Mesenchymal stem cell (in vitro differentiated cells and primary cell): ENCODE results near the gene WNT3A.

Experiments
- DNase-seq: peaks from one replicate; pipeline ENCODE4 v3.0.0-alpha.2; 2013
- H2AFZ ChIP-seq: one replicate; pipeline ENCODE4 v1.6.1; 2013; ENCODE audit warnings: low read depth, mild to moderate bottlenecking, control low read depth, inconsistent platforms, low read length, moderate library complexity
- H2AK5ac ChIP-seq: 2 replicates; pipeline ENCODE4 v1.6.1; 2013; ENCODE audit warnings: low read length, moderate library complexity, mild to moderate bottlenecking, inconsistent platforms; ENCODE audit not compliant: severe bottlenecking
- H2BK120ac ChIP-seq: one replicate; pipeline ENCODE4 v1.6.1; 2013; ENCODE audit warnings: low read depth, mild to moderate bottlenecking, inconsistent platforms, low read length, moderate library complexity
- H2BK12ac ChIP-seq, 2 experiments: one replicate each; pipeline ENCODE4 v1.6.1; 2013; ENCODE audit warnings: inconsistent platforms in 2 of 2, low read length in 2 of 2, mild to moderate bottlenecking in 2 of 2, moderate library complexity in 2 of 2, control low read depth in 1 of 2
- H2BK15ac ChIP-seq: one replicate; pipeline ENCODE4 v1.6.1; 2013; ENCODE audit warnings: mild to moderate bottlenecking, low read depth, inconsistent platforms; ENCODE audit not compliant: poor library complexity, severe bottlenecking
- H2BK5ac ChIP-seq: 2 replicates; pipeline ENCODE4 v1.6.1; 2013; ENCODE audit warnings: low read depth, mild to moderate bottlenecking, low read length, control low read depth, inconsistent platforms; ENCODE audit not compliant: poor library complexity, severe bottlenecking
- H3K14ac ChIP-seq, 2 experiments: one replicate each; pipeline ENCODE4 v1.6.1; 2013; ENCODE audit warnings: inconsistent platforms in 2 of 2, low read length in 2 of 2, control low read depth in 1 of 2, mild to moderate bottlenecking in 1 of 2, moderate library complexity in 1 of 2
- H3K18ac ChIP-seq, 2 experiments: one replicate each; pipeline ENCODE4 v1.6.1; 2013; ENCODE audit warnings: inconsistent platforms in 2 of 2, low read length in 2 of 2, control low read depth in 1 of 2, low read depth in 1 of 2, mild to moderate bottlenecking in 1 of 2
- H3K23ac ChIP-seq, 2 experiments: one replicate each; pipeline ENCODE4 v1.6.1; 2013; ENCODE audit warnings: inconsistent platforms in 2 of 2, low read length in 2 of 2, mild to moderate bottlenecking in 2 of 2, moderate library complexity in 2 of 2, control low read depth in 1 of 2
- H3K27ac ChIP-seq: 2 replicates; pipeline ENCODE4 v1.5.1; 2013; ENCODE audit warnings: mild to moderate bottlenecking, moderate library complexity, low read length, control low read depth, inconsistent platforms; ENCODE audit not compliant: poor library complexity, severe bottlenecking
- H3K27me3 ChIP-seq, 2 experiments: 2 replicates each; pipeline versions ENCODE4 v1.6.1 to v1.7.0; 2013; ENCODE audit warnings: low read length in 2 of 2, mild to moderate bottlenecking in 2 of 2, moderate library complexity in 2 of 2, control low read depth in 1 of 2, inconsistent platforms in 1 of 2; ENCODE audit not compliant: control insufficient read depth in 1 of 2, insufficient read depth in 1 of 2
- H3K36me3 ChIP-seq, 2 experiments: 2 replicates each; pipeline versions ENCODE4 v1.6.1 to v1.7.0; 2013; ENCODE audit warnings: low read length in 2 of 2, control low read depth in 1 of 2, inconsistent platforms in 1 of 2, low read depth in 1 of 2, mild to moderate bottlenecking in 1 of 2; ENCODE audit not compliant: insufficient read depth in 2 of 2, control insufficient read depth in 1 of 2
- H3K4ac ChIP-seq, 2 experiments: one replicate each; pipeline ENCODE4 v1.6.1; 2013; ENCODE audit warnings: inconsistent platforms in 2 of 2, low read length in 2 of 2, mild to moderate bottlenecking in 2 of 2, moderate library complexity in 2 of 2, control low read depth in 1 of 2, low read depth in 1 of 2
- H3K4me1 ChIP-seq: 2 replicates; pipeline ENCODE4 v1.6.1; 2013; ENCODE audit warnings: low read depth, low read length, control low read depth; ENCODE audit not compliant: control insufficient read depth, insufficient read depth
- H3K4me2 ChIP-seq: 2 replicates; pipeline ENCODE4 v1.6.1; 2013; ENCODE audit warnings: low read length, mild to moderate bottlenecking, inconsistent platforms; ENCODE audit not compliant: poor library complexity, severe bottlenecking
- H3K4me3 ChIP-seq, 2 experiments: 2 replicates each; pipeline versions ENCODE4 v1.5.1 to v1.7.0; 2013; ENCODE audit warnings: low read length in 2 of 2, mild to moderate bottlenecking in 2 of 2, control low read depth in 1 of 2, low read depth in 1 of 2; ENCODE audit not compliant: insufficient read depth in 1 of 2
- H3K79me1 ChIP-seq: replicated peaks from 2 replicates; pipeline ENCODE4 v1.6.1; 2013; ENCODE audit warnings: mild to moderate bottlenecking, control low read depth, low read length, inconsistent platforms; ENCODE audit not compliant: poor library complexity, severe bottlenecking
- H3K9ac ChIP-seq: 2 replicates; pipeline ENCODE4 v1.7.0; 2013; ENCODE audit warnings: mild to moderate bottlenecking, low read length, moderate library complexity
- H3K9me3 ChIP-seq: 2 replicates; pipeline ENCODE4 v1.7.0; 2013; ENCODE audit warnings: mild to moderate bottlenecking, low read length; ENCODE audit not compliant: control insufficient read depth
- H4K8ac ChIP-seq: one replicate; pipeline ENCODE4 v1.6.1; 2013; ENCODE audit warnings: inconsistent platforms, mild to moderate bottlenecking, low read length, moderate library complexity
- H4K91ac ChIP-seq: one replicate; pipeline ENCODE4 v1.6.1; 2013; ENCODE audit warnings: mild to moderate bottlenecking, low read length, inconsistent platforms
- WGBS: methylation state at CpG from one replicate; pipeline ENCODE4 v1.1.7; 2013; ENCODE audit warnings: mixed read lengths; 5-methylcytosine and 5-hydroxymethylcytosine counted together

WNT3A gene

DNA sequence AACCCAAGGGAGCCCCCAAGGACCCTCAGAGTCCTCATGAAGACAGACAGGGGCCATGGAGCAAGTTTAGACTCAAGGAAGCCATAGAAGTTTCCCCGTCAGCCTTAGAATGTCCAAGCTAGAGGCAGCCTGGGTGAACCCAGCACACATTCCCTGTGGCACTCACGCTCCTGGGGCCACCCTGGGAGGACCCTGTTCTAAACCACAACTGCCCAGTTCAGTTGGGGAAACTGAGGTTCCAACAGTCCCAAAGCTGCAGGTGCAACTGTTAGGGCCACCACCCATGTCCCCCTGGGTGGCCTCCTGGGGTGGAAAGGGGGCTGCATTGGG, 9.3 kb downstream of the WNT3A start:
- no peak overlapping the region for H3K14ac ChIP-seq
- peaks cover 19 to 57% of the 10 kb centered on the region in 2 experiments for H3K27me3 ChIP-seq
- H3K4me3 ChIP-seq: no peak overlapping the region
- H3K23ac ChIP-seq: no peak overlapping the region
- no peak overlapping the region for H2BK5ac ChIP-seq
- no peak overlapping the region for H3K27ac ChIP-seq
- H3K4me2 ChIP-seq: no peak overlapping the region
- no peaks in the 10 kb centered on the region for H3K36me3 ChIP-seq
- no peaks in the 10 kb centered on the region for H3K79me1 ChIP-seq
- H2BK15ac ChIP-seq: no peak overlapping the region
- no peaks in the 10 kb centered on the region for H3K9me3 ChIP-seq
- 80% methylated on average over 2 of the region's 2 CpGs for WGBS
- no peak overlapping the region for H2AK5ac ChIP-seq
- no peak overlapping the region for H3K18ac ChIP-seq
- H2BK120ac ChIP-seq: no peak overlapping the region
- no peak overlapping the region for H3K4ac ChIP-seq
- H3K4me1 ChIP-seq: peaks cover 6% of the 10 kb centered on the region
- no peak overlapping the region for H2BK12ac ChIP-seq
- no peak for DNase-seq
- H3K9ac ChIP-seq: no peak overlapping the region
- H4K91ac ChIP-seq: no peak overlapping the region
- no peak overlapping the region for H2AFZ ChIP-seq
- H4K8ac ChIP-seq: no peak overlapping the region

DNA sequence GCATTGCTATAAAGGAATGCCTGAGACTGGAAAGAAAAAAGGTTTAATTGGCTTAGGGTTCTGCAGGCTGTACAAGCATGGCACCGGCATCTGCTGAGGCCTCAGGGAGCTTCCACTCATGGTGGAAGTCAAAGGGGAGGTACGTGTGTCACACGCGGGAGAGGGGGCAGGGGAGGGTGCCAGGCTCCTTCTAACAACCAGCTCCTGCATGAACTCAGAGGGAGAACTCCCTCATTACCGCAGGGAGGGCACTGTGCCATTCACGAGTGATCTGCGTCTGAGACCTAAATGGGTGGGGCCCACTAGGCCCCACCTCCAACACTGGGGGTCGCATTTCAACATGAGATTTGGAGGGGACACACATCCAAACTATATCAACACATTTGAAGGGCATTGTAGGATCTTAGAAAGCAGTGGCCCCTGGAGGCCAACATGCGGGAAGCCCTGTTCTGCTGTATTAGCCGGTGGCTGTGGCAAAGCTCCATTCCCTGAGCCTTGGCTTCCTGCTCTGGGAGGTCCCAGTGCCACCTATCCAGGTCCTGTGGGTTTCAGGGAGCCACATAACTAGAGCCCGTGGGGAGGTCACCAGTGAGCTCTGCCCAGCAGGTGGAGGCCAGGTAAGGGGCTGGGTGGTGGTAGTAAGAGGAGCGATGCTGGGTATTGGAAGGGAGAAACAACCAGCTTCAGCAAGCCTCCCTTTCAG, 10.0 kb downstream of the WNT3A start:
- Histone ChIP-seq H3K27ac (no peak overlapping the region), H3K23ac (no peak overlapping the region), H3K4ac (no peak overlapping the region), H3K36me3 (no peaks in the 10 kb centered on the region), H3K4me2 (no peak overlapping the region), H3K79me1 (no peaks in the 10 kb centered on the region), H2AK5ac (no peak overlapping the region), H3K4me3 (no peak overlapping the region), H3K9me3 (no peaks in the 10 kb centered on the region), H3K14ac (no peak overlapping the region), H2BK120ac (no peak overlapping the region), H3K18ac (no peak overlapping the region), H3K4me1 (peaks cover 6% of the 10 kb centered on the region), H3K9ac (no peak overlapping the region), H2AFZ (no peak overlapping the region), H2BK15ac (no peak overlapping the region), H3K27me3 (peaks cover 13 to 51% of the 10 kb centered on the region in 2 experiments), H2BK12ac (no peak overlapping the region), H4K8ac (no peak overlapping the region), H4K91ac (no peak overlapping the region), H2BK5ac (no peak overlapping the region)
- DNase-seq: no peak
- WGBS: 84% methylated on average over 12 of the region's 12 CpGs

DNA sequence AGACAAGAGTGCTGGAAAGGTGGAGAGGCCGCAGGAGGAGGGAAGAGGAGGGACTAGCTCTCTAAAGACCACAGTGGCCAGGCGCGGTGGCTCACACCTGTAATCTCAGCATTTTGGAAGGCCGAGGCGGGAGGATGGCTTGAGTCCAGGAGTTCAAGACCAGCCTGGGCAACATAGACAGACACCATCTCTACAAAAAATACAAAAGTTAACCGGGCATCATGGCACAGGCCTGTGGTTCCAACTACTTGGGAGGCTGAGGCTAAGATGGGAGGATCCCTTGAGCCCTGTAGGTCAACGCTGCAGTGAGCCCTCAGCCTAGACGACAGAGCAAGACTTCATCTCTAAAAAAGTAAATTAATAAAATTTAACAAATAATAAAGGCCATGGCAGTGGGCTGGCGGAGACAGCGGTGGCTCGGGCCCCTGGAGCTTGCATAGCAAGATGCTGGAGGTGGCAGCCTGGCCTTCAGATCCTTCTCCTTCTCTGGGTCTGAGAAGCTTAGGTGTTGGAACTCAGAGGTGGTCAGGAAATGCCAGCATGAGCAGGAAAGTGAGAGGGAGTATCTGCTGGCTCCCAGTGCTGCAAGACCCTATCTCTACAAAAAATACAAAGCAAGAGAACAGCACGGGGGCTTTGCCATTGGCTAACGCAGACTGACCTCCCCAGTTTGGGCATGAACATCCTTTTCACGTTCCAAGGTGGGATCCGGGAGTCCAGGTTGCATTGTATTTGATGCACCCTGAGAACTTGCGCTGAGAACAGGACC, 10.7 kb downstream of the WNT3A start:
- H3K4me1 ChIP-seq: peaks cover 6% of the 10 kb centered on the region
- no peak overlapping the region for H4K8ac ChIP-seq
- no peak overlapping the region for H3K4ac ChIP-seq
- no peak overlapping the region for H2AK5ac ChIP-seq
- H3K9ac ChIP-seq: no peak overlapping the region
- H3K4me3 ChIP-seq: no peak overlapping the region
- no peak overlapping the region for H2BK15ac ChIP-seq
- no peak overlapping the region for H4K91ac ChIP-seq
- H3K27me3 ChIP-seq: peaks cover 6 to 43% of the 10 kb centered on the region in 2 experiments
- H2BK5ac ChIP-seq: no peak overlapping the region
- H3K14ac ChIP-seq: no peak overlapping the region
- no peaks in the 10 kb centered on the region for H3K9me3 ChIP-seq
- no peak overlapping the region for H3K18ac ChIP-seq
- H3K36me3 ChIP-seq: no peaks in the 10 kb centered on the region
- H2AFZ ChIP-seq: no peak overlapping the region
- no peak overlapping the region for H2BK12ac ChIP-seq
- no peak overlapping the region for H3K23ac ChIP-seq
- H3K79me1 ChIP-seq: no peaks in the 10 kb centered on the region
- no peak overlapping the region for H3K27ac ChIP-seq
- H2BK120ac ChIP-seq: no peak overlapping the region
- no peak overlapping the region for H3K4me2 ChIP-seq
- DNase-seq: no peak
- 90% methylated on average over 9 of the region's 16 CpGs for WGBS

DNA sequence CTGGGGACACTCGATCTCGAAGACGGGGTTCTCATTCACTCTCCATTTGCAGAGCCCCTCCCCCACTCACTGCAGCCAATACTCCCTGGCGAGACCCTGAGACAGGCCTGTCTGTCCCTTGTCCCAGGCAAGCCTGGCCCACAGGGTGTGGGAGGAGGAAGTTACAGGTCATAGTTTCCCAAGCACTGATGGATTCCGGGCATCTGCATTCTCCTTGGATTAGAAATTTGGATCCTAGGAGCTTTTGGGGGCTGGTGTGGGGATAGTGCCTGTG, 11.3 kb downstream of the WNT3A start:
- peaks cover 6% of the 10 kb centered on the region for H3K4me1 ChIP-seq
- WGBS: 94% methylated on average over 3 of the region's 5 CpGs
- no peak overlapping the region for H3K27ac ChIP-seq
- no peak overlapping the region for H2BK15ac ChIP-seq
- H2BK5ac ChIP-seq: no peak overlapping the region
- no peak overlapping the region for H4K91ac ChIP-seq
- no peak overlapping the region for H3K14ac ChIP-seq
- no peak for DNase-seq
- no peak overlapping the region for H2BK120ac ChIP-seq
- no peaks in the 10 kb centered on the region for H3K36me3 ChIP-seq
- peaks cover 8 to 40% of the 10 kb centered on the region in 2 experiments for H3K27me3 ChIP-seq
- no peak overlapping the region for H3K9ac ChIP-seq
- H2AFZ ChIP-seq: no peak overlapping the region
- H3K23ac ChIP-seq: no peak overlapping the region
- no peak overlapping the region for H3K4me3 ChIP-seq
- H4K8ac ChIP-seq: no peak overlapping the region
- no peak overlapping the region for H2BK12ac ChIP-seq
- H3K4me2 ChIP-seq: no peak overlapping the region
- H2AK5ac ChIP-seq: no peak overlapping the region
- H3K79me1 ChIP-seq: no peaks in the 10 kb centered on the region
- no peaks in the 10 kb centered on the region for H3K9me3 ChIP-seq
- no peak overlapping the region for H3K18ac ChIP-seq
- no peak overlapping the region for H3K4ac ChIP-seq
